ENCODE results near the gene TLCD3A.
"Not testable (repeated sequence)": the region's sequence is repeated elsewhere in the genome, so short reads cannot be mapped to it uniquely, and the experiment has no call there.

The TLCD3A gene

DNA sequence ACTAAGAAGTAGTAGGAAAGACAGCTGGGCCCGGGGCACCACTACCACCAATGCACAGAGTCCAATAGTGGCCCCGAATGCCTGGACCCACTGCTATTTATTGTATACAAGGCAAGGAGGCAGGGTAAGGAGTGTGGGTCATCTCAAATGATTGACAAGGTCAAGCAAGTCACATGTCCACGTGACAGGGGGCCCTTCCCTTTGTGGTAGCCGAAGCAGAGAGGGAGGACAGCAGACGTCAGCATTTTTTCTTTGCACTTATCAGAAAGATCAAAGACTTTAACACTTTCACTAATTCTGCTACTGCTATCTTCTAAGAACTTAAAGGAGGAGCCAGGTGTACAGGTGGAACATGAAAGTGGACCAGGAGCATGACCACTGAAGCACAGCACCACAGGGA lies 24.3 kb upstream of the TLCD3A start:
- no peak for DNase-seq (ENCODE audit: low spot score)

DNA sequence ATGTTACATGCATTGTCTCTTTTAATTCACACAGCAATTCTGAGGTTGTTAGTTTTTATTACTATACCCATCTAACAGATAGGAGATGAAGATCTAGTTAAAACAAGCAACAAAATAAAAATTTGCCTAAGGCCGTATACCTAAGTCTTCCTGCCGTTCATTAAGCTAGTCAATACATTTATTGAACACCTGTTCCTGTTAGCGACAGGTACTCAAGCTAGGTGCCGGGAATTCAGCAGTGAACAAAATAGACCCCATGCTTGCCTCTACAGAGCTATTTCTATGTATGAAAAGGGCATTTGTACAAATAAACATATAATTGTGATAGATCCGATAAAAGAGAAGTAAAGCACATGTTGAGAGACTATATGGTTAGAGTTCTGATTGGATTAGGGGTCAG lies 14.3 kb upstream of the TLCD3A start:
- no peak for DNase-seq (ENCODE audit: low spot score)

- no peak for DNase-seq (ENCODE audit: low spot score)
Measured at GRCh38 chr17:720706-721539, 11.5 kb upstream of the TLCD3A start.

DNA sequence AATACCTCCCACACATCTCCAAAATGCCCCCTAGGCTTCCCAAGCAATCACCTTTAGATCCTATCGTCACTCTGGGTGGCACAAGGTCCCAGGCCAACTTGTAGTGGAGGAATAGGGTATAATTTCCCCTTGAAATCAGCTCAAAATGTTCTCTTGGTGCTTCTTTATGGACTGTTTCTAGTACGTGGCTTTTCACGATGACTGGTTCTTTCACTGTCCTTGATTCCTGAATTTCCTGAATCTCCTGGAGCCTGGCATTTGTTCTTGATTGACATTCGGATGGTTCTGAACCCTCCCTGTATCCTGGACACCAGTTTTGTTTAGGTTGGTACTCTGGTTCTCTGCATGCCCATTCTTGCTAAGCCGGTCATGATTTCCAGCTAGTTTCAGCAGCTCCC lies 10.9 kb upstream of the TLCD3A start:
- no peak for DNase-seq (ENCODE audit: low spot score)

DNA sequence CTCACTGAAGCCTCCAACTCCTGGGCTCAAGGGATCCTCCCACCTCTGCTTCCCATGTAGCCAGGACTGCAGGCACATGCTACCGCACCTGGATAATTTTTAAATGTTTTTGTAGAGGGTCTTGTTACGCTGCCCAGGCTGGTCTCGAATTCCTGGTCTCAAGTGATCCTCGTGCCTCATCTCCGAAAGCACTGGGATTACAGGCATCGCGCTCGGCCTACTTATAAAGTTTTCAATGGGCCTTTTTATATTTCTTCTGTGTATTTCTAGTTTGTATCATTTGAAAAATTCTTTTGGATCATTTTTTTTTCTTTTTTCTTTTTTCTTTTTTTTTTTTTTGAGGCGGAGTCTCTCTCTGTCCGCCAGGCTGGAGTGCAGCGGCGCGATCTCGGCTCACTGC lies 7.3 kb upstream of the TLCD3A start:
- no peak for DNase-seq (ENCODE audit: low spot score)

GRCh38 chr17:725746-726145 lies 6.7 kb upstream of the TLCD3A start:
- DNase-seq (ENCODE audit: low spot score), result no peak

DNA sequence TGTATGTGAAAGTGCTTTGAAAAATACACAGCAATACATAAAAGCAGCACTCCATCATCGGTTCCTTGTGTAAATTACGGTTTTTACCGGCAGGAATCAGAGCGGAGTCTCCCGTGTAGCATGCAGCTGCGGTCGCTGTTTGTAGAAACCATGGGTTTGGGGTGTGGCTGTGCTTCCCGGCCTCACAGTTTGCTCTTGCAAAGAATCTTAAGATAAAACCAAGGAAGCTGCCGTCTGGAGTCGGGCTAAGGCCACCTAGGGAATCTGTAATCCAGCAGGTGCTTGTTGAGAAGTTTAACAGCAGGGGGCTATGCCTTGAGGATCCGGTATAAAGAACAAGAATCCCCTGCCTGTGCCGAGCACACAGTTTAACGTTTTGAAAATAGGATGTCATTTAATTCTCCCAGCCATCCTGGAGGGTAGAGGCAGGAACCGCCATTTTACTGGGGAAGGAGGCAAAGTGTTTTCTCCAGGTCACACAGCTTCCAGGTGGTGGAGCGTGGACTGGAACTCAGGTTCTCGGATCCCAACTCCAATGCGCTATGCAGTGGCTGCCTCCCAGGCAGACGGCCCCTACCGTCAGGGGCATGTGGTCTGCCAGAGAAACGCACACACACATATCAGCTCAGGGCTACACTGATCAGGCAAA lies 6.0 kb upstream of the TLCD3A start:
- DNase-seq (ENCODE audit: low spot score), result no peak

DNA sequence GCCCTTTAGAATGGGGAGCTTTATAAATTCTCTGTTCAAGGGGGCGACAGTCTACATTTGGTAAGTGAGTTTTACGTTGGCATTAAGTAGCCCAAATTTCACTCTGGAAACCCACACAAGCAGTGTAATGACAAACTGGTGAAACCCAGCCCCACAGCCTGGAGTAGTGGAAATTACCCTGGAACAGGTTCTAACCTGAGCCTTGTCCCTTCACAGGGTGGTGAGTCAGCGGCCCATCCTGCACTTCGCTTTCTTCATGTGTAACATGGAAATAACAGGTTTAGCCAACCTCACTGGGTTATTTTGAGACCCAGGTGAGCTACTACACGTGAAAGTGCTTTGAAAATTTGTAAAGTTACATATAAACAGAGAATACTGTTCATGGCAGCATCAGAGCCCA lies 3.5 kb upstream of the TLCD3A start:
- DNase-seq (ENCODE audit: low spot score), result no peak

DNA sequence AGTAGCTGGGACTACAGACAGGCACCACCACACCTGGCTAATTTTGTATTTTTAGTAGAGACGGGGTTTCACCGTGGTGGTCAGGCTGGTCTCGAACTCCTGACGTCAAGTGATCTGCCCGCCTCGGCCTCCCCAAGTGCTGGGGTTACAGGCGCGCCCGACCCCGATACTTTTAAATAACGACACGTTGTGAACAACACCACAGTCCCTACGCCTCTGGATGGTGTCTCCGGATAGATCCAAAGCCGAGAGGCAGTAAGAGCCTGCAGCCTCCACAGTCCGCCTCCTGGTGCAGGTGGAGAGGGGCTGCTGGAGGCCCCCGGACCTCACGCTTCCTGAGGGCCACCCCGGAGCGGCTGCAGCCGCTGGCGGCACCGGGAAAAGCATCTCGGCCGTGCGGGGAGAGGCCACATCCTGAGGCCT lies 741 bp upstream of the TLCD3A start:
- no peak for DNase-seq (ENCODE audit: low spot score)

DNA sequence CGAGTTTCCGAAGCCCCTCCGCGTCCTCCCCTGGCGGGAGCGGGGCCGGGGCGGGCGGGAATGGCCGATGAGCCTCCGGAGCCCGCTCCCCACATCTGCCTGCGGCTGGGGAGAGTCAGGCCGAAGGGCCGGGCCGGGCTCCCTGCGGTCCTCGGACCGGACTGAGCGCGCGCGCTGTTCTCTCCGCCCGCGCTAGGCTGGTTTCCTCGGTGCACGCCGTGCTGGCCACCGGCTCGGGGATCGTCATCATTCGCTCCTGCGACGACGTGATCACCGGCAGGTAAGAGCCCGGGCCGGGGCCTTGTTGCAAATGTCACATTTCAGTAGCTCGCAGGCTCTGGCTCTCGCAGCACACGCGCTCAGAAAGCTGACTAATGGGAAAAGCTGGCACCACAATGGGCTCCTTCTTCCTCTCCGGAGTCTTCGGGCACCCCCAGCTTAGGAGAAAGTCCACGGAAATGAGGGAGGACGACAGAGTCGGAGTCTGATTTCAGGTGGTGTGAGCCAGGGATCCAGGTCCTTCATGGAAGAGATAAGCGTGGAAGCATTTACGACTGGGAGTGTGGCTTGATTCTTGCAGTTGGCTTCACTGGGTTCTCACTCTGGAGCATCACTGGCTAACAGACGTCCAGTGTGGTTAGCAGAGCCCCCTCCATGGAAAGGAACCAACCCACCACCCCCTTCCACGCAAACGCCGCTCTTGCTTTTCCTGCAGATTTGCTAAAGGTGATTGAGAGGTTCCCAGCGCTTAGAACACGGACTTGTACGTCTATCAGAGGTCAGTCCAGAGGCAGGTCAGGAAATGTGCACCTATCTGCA lies 715 bp downstream of the TLCD3A start:
- DNase-seq (ENCODE audit: low spot score), result peak; percentile 56

DNA sequence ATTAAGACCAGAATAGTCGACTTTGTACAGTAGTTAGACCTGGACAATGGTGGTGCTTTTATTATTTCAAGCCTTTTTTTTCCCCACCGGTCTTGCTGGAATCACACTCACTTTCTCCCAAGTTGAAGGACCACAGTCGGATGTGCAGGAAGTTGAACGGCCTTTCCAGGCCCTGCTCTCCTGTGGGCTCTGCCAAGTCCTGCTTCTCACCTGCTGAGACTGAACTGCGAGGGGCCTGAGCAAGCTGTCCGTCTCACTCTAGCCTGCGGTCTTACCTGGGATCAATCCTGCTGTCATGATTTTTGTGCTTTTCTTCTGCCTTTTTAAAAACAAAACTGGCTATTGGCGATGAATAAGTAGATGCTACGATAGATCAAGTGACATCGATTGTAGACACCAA lies 1.3 kb downstream of the TLCD3A start:
- DNase-seq (ENCODE audit: low spot score), result no peak

- no peak for DNase-seq (ENCODE audit: low spot score)
Measured at GRCh38 chr17:737561-738113, 5.2 kb downstream of the TLCD3A start.

DNA sequence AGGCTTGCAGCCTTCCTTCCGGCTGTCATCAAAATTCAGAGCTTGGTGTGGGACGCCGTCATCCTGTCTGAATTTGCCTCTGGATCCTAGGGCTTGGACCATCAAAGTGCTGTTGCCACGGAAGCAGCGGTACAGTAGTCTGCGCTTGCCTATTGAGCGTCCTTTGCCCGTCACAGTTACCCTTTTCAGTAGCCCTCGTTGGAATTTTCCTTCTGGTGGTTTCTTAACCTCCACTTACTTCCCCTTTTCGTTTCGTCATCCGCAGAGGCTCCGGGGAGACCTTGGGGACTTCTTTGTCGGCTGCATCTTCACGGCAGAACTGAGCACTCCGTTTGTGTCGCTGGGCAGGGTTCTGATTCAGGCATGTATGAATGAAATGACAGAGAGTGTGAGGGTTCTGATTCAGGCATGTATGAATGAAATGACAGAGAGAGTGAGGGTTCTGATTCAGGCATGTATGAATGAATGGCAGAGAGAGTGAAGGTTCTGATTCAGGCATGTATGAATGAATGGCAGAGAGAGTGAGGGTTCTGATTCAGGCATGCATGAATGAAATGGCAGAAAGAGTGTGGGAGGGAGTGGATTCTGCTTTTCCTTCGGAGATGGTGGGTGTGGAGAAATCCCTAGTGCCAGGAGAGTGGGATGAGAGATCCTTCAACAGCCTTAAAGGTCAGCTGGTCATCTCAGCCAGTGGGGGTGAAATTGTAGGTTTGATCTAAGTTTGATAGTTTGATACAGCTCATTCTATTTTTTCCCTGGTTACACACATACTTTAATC lies 8.0 kb downstream of the TLCD3A start:
- DNase-seq (ENCODE audit: low spot score), result no peak

DNA sequence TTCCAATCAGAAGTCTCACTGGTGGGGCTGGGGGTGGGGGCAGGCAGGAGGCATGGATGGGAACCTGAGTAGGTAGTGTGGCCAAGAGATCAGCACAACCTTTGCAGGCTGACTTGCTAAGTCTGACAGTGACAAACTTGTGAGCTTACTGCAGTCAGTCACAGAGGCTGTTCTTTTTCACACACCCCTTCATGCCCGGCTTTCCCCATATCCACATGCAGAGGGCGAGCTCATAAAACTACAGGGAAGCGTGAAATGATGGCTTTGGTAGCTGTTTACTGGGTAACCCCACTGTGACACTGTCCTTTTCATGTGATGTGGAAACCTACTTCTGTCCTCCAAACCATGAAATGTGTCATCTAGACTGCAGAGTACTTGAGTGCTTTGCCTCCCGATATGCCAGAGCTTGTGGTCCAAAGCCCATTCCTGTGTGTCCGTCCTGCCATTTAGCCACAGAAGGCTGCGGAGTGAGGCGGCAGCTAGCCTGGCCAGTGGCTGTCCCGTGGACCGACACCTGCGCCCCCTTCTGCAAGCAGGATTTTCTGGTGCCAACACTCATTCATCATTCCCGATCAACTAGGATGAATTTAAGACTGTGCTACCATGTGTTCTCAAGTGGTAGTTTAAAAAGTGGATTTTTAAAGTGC lies 9.9 kb downstream of the TLCD3A start:
- DNase-seq (ENCODE audit: low spot score), result no peak

GRCh38 chr17:743139-743538 lies 10.7 kb downstream of the TLCD3A start:
- no peak for DNase-seq (ENCODE audit: low spot score)

DNA sequence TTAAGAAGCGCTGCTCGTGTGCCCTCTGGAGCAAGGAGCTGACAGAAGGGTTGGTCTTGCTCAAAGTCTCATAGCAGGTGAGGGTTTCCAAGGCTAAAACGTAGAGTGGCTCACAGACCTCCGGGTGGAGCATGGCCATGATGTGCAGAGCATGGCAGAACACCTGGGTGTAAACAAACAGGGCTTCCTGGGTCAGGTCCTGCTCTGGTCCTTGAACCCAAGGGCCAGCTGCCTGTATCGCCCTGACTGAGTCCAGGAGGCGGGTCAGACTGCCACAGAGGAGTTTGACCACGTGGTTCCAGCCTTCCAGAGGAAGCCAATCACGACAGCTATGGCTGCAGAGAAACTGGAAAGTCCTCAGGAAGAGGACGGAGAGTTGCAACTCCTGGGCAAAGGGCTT lies 12.5 kb downstream of the TLCD3A start:
- no peak for DNase-seq (ENCODE audit: low spot score)

GRCh38 chr17:745406-745805 lies 13.0 kb downstream of the TLCD3A start:
- no peak for DNase-seq (ENCODE audit: low spot score)

GRCh38 chr17:746181-746580 lies 13.8 kb downstream of the TLCD3A start:
- DNase-seq (ENCODE audit: low spot score), result no peak

- DNase-seq (ENCODE audit: low spot score), result no peak
Measured at GRCh38 chr17:746783-747629, 14.6 kb downstream of the TLCD3A start.

GRCh38 chr17:748604-749003 lies 16.2 kb downstream of the TLCD3A start:
- not testable (repeated sequence) for DNase-seq (ENCODE audit: low spot score)
